Urinary bladder (tissue), 4 donors: ENCODE results near the gene ADIPOR2. TPM values are rescaled to one million over a fixed set of nuclear protein-coding genes. Genes with fewer than 3 reads are reported as not detected.
A peak's percentile ranks its signal among the peaks of the same experiment; 100 is the strongest.
"Not testable (repeated sequence)": the region's sequence is repeated elsewhere in the genome, so short reads cannot be mapped to it uniquely, and the experiment has no call there.

ENCODE experiments used
- DNase-seq: peaks from one replicate; pipeline ENCODE4 v3.0.0-alpha.2; 2015; ENCODE audit errors: extremely low spot score
- H3K27ac ChIP-seq: one replicate; pipeline ENCODE4 v1.5.1; 2013; ENCODE audit warnings: low read depth, mild to moderate bottlenecking, moderate library complexity
- H3K36me3 ChIP-seq: one replicate; pipeline ENCODE4 v1.6.1; 2013; ENCODE audit warnings: mild to moderate bottlenecking, moderate library complexity; ENCODE audit not compliant: insufficient read depth
- H3K4me1 ChIP-seq: one replicate; pipeline ENCODE4 v1.6.1; 2013; ENCODE audit warnings: mild to moderate bottlenecking, moderate library complexity; ENCODE audit not compliant: insufficient read depth
- H3K4me3 ChIP-seq: one replicate; pipeline ENCODE4 v1.5.1; 2013; ENCODE audit warnings: low read depth, low read length
- WGBS: extraction: QIAGEN DNeasy Blood & Tissue Kit; methylation state at CpG from one replicate; pipeline ENCODE4 v1.1.7; 2013; 5-methylcytosine and 5-hydroxymethylcytosine counted together
- polyA plus RNA-seq: library from polyadenylated mRNA; stranded (reverse); fragments of 200-250 nt; gene quantifications from one replicate; pipeline ENCODE4 v1.2.3, GENCODE V29; 2013
- total RNA-seq: library from RNA; depleted of rRNA; stranded (reverse); fragments of >200 nt; gene quantifications from one replicate; pipeline ENCODE4 v1.2.3, GENCODE V29; 2014
- donor health status: healthy with polysubstance abuse.
- donor health status: healthy.

Gene ADIPOR2
- total and polyA plus RNA-seq, 2 donors = 38.1 to 50.5 TPM

GRCh38 chr12:1680804-1681492 is 9.9 kb upstream of the ADIPOR2 start:
- H3K27ac ChIP-seq = no peak overlapping the region
- H3K4me1 ChIP-seq = no peaks in the 10 kb centered on the region
- 70% methylated on average over 7 of the region's 7 CpGs for WGBS
- H3K36me3 ChIP-seq = no peaks in the 10 kb centered on the region
- no peak for DNase-seq
- no peak overlapping the region for H3K4me3 ChIP-seq

GRCh38 chr12:1681493-1681807 is 9.4 kb upstream of the ADIPOR2 start:
- H3K36me3 ChIP-seq = no peaks in the 10 kb centered on the region
- no peak for DNase-seq
- H3K4me1 ChIP-seq = no peaks in the 10 kb centered on the region
- H3K27ac ChIP-seq = no peak overlapping the region
- WGBS = 45% methylated on average over 2 of the region's 2 CpGs
- H3K4me3 ChIP-seq = no peak overlapping the region

- 94% methylated on average over 5 of the region's 5 CpGs for WGBS
- no peak overlapping the region for H3K4me3 ChIP-seq
- H3K36me3 ChIP-seq = no peaks in the 10 kb centered on the region
- no peak for DNase-seq
- H3K27ac ChIP-seq = no peak overlapping the region
- no peaks in the 10 kb centered on the region for H3K4me1 ChIP-seq
Observed at GRCh38 chr12:1688086-1688710, 2.7 kb upstream of the ADIPOR2 start.

DNA sequence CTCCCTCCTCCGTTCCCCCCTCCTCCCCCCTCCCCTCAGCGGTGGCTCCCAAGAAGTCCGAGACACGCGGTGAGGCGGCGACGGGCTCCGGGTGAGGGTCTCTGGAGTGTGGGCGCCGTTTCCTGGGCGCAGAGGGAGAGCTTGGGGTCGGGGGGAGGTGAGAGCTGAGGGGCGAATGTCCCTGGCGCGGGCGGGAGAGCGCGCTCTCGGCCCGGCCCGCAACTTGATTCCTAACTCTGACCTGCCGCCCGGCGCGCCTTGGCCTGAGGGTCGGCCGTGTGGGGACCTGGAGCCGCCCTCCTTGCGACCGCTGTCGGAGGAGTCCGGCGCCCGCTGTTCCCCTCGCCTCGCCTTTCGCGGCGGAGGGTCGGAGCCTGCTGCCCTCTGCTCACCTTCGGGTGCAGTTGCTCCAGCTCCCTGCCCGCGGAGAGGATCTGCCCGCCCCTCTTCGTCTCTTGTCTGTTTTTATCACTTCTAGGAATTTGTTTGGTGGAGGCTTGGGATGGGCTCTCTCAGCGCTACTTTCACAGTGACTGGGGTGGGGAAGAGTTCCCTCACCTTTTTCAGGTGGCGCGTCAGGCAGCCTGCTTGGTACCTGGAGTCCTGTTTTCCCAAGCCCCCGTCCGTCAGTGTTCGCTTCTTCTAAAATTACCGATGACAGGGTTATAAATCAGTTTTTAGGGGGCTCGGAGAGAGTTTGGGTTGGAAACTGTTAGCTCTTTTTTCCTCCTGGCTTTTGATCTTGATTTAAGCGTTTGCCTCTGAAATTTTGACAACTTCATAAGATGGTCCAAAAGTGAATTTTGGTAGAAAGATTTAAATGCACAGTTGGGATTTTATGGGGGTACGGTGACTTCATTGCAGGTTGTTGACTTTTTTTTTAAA is 495 bp downstream of the ADIPOR2 start:
- DNase-seq = peak; percentile 14
- no peaks in the 10 kb centered on the region for H3K36me3 ChIP-seq
- H3K4me1 ChIP-seq = no peaks in the 10 kb centered on the region
- WGBS = under 1% methylated on average over 56 of the region's 56 CpGs
- peak overlapping the region; percentile 95 for H3K4me3 ChIP-seq
- peak overlapping the region; percentile 82 for H3K27ac ChIP-seq

GRCh38 chr12:1692226-1692625 is 1.4 kb downstream of the ADIPOR2 start:
- H3K27ac ChIP-seq = no peak overlapping the region
- no peak for DNase-seq
- no peak overlapping the region for H3K4me3 ChIP-seq
- H3K36me3 ChIP-seq = no peaks in the 10 kb centered on the region
- WGBS = 49% methylated on average over 4 of the region's 4 CpGs
- H3K4me1 ChIP-seq = no peaks in the 10 kb centered on the region

- 84% methylated on average over 15 of the region's 15 CpGs for WGBS
- Histone ChIP-seq H3K27ac (no peak overlapping the region), H3K4me3 (no peak overlapping the region), H3K36me3 (no peaks in the 10 kb centered on the region), H3K4me1 (no peaks in the 10 kb centered on the region)
- DNase-seq = no peak
Observed at GRCh38 chr12:1692895-1693610, 2.2 kb downstream of the ADIPOR2 start.

- H3K36me3 ChIP-seq, H3K4me3 ChIP-seq, H3K27ac ChIP-seq, DNase-seq, H3K4me1 ChIP-seq: not testable (repeated sequence)
- WGBS = 98% methylated on average over 8 of the region's 8 CpGs
Observed at GRCh38 chr12:1695097-1695496, 4.2 kb downstream of the ADIPOR2 start.

DNA sequence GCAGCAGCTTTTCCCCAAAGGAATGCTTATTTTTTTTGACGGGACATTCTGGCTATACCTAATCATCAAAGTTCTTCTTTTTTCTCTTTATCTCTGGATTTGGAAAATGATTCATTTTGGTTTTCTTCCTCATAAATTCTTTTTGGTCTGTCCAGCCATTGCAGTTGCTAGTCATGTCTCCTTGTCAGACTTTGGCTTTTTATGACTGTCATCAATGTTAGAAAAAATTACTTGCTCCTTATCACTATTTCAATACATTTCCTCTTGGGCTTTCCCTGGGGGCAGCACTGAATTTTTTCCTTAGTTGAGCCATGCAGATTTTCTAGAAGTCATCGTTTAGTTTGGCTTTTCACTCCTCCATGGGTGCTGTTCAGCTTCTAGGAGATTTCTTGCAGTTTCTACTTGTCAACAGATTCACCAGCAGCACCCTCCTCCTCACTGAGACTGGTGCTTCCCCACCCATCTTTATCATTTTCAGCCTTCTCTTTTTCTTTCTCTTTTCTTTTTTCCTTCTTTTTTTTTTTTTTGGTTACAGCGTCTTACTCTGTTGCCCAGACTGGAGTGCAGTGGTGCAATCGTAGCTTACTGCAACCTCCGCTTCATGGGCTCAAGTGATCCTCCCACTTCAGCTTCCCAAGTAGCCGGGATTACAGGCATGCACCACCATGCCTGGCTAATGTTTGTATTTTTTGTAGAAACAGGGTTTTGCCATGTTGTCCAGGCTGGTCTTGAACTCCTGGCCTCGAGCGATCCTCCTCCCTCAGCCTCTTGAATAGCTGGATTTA is 5.2 kb downstream of the ADIPOR2 start:
- Histone ChIP-seq H3K36me3 (no peaks in the 10 kb centered on the region), H3K4me1 (no peaks in the 10 kb centered on the region), H3K27ac (no peak overlapping the region), H3K4me3 (no peak overlapping the region)
- 69% methylated on average over 8 of the region's 8 CpGs for WGBS
- no peak for DNase-seq

GRCh38 chr12:1696800-1697199 is 5.9 kb downstream of the ADIPOR2 start:
- Histone ChIP-seq H3K27ac (no peak overlapping the region), H3K36me3 (no peaks in the 10 kb centered on the region), H3K4me3 (no peak overlapping the region), H3K4me1 (no peaks in the 10 kb centered on the region)
- DNase-seq = no peak

DNA sequence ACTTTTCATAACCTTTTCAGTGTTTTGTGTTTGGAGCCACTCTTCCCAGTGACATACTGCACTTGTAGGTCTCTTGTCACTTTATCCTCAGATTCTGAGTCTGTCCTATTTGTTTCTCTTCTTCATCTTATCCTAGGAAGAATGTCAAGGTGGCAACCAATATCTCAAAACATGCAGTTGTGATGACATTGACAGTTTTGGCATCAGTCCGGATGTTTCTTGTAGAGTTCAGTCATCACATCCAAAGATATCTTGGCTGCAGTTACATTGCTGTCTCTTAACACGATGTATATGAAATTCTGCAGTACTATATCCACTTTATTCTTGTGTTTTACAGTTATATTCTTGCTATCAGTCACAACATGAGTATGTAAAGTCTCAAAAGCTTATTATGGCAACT is 6.4 kb downstream of the ADIPOR2 start:
- Histone ChIP-seq H3K4me1 (no peaks in the 10 kb centered on the region), H3K27ac (no peak overlapping the region), H3K36me3 (no peaks in the 10 kb centered on the region), H3K4me3 (no peak overlapping the region)
- no peak for DNase-seq
- WGBS = 37% methylated on average over 2 of the region's 2 CpGs

- no peak overlapping the region for H3K4me3 ChIP-seq
- no peak for DNase-seq
- no peaks in the 10 kb centered on the region for H3K36me3 ChIP-seq
- H3K4me1 ChIP-seq = no peaks in the 10 kb centered on the region
- H3K27ac ChIP-seq = no peak overlapping the region
- WGBS = 66% methylated on average over 2 of the region's 2 CpGs
Observed at GRCh38 chr12:1698720-1699119, 7.8 kb downstream of the ADIPOR2 start.

GRCh38 chr12:1702713-1703112 is 11.8 kb downstream of the ADIPOR2 start:
- no peaks in the 10 kb centered on the region for H3K36me3 ChIP-seq
- H3K27ac ChIP-seq = no peak overlapping the region
- 59% methylated on average over 2 of the region's 2 CpGs for WGBS
- H3K4me3 ChIP-seq = no peak overlapping the region
- no peak for DNase-seq
- H3K4me1 ChIP-seq = no peaks in the 10 kb centered on the region
